RWPE1 (cell line): ENCODE measurements around the gene CD58.
"Not testable (repeated sequence)": the region's sequence is repeated elsewhere in the genome, so short reads cannot be mapped to it uniquely, and the experiment has no call there.

ENCODE experiments used
- CTCF ChIA-PET: fragments of 350-600 bp; sonication (Branson Sonifier 250); formaldehyde crosslinking; extraction: SDS; loops from one replicate; lab custom pipeline; 2021; lab: Yijun Ruan, JAX
- POLR2A ChIA-PET: fragments of 400-600 bp; formaldehyde crosslinking; extraction: SDS; loops from one replicate; lab custom pipeline; 2020; ENCODE audit warnings: antibody characterized with exemption; ENCODE audit not compliant: low non-redundant PET; lab: Yijun Ruan, JAX
- DNase-seq: peaks from one replicate; pipeline ENCODE4 v3.0.0; 2012; ENCODE audit warnings: low spot score
- H3K27ac ChIP-seq: fragments of 450-650 bp; 2 replicates; pipeline ENCODE4 v1.5.1; 2017
- CTCF ChIP-seq: fragments of 450-650 bp; conservative IDR thresholded peaks from 2 replicates; pipeline ENCODE4 v1.5.1; 2017; ENCODE audit warnings: low read depth, mild to moderate bottlenecking

Gene CD58

GRCh38 chr1:116597388-116597787, 26.6 kb upstream of the CD58 start:
- CTCF ChIA-PET: interaction anchor here (2.4 kb wide), 1 partner anchor 23 kb away, joined by 9 read pairs; no protein-coding TSS in a partner anchor
- POLR2A ChIA-PET: not testable (repeated sequence)

GRCh38 chr1:116596742-116597307, 26.0 kb upstream of the CD58 start:
- CTCF ChIA-PET: interaction anchor here (0.6 to 2.4 kb wide), 2 partner anchors 23 to 29 kb away, joined by 3 to 9 read pairs; no protein-coding TSS in a partner anchor
- DNase-seq, POLR2A ChIA-PET, H3K27ac ChIP-seq: not testable (repeated sequence)

More at GRCh38 chr1:116597388-116597787, 26.6 kb upstream of the CD58 start:
- DNase-seq, H3K27ac ChIP-seq: not testable (repeated sequence)

- H3K27ac ChIP-seq, POLR2A ChIA-PET, DNase-seq: not testable (repeated sequence)
- CTCF ChIA-PET: interaction anchor here (0.6 to 2.4 kb wide), 2 partner anchors 22 to 28 kb away, joined by 3 to 9 read pairs; no protein-coding TSS in a partner anchor
- TF ChIP-seq CTCF: peak; percentile 51
Measured at GRCh38 chr1:116595946-116596741, 25.3 kb upstream of the CD58 start.

- H3K27ac ChIP-seq, DNase-seq, POLR2A ChIA-PET: not testable (repeated sequence)
- CTCF ChIA-PET: interaction anchor here (0.7 to 2.4 kb wide), 2 partner anchors 21 to 456 kb away, joined by 3 to 9 read pairs; no protein-coding TSS in a partner anchor
Measured at GRCh38 chr1:116595065-116595840, 24.4 kb upstream of the CD58 start.

- CTCF ChIA-PET, H3K27ac ChIP-seq, POLR2A ChIA-PET, DNase-seq: not testable (repeated sequence)
Measured at GRCh38 chr1:116593977-116594376, 23.2 kb upstream of the CD58 start.

- CTCF ChIA-PET, DNase-seq, H3K27ac ChIP-seq, POLR2A ChIA-PET: not testable (repeated sequence)
Measured at GRCh38 chr1:116593401-116593800, 22.6 kb upstream of the CD58 start.

GRCh38 chr1:116591951-116592605, 21.3 kb upstream of the CD58 start:
- DNase-seq, POLR2A ChIA-PET, CTCF ChIA-PET: not testable (repeated sequence)

GRCh38 chr1:116591006-116591950, 20.5 kb upstream of the CD58 start:
- H3K27ac ChIP-seq, POLR2A ChIA-PET, CTCF ChIA-PET, DNase-seq: not testable (repeated sequence)

More at GRCh38 chr1:116591951-116592605, 21.3 kb upstream of the CD58 start:
- not testable (repeated sequence) for H3K27ac ChIP-seq

- DNase-seq, POLR2A ChIA-PET, H3K27ac ChIP-seq: not testable (repeated sequence)
- CTCF ChIA-PET: interaction anchor here (0.6 kb wide), 1 partner anchor 135 kb away, joined by 3 read pairs; no protein-coding TSS in a partner anchor
Measured at GRCh38 chr1:116590359-116591005, 19.7 kb upstream of the CD58 start.

GRCh38 chr1:116589101-116589735, 18.4 kb upstream of the CD58 start:
- POLR2A ChIA-PET, CTCF ChIA-PET, DNase-seq: not testable (repeated sequence)
- peak overlapping the region; percentile 78 for H3K27ac ChIP-seq
